Esophagus muscularis mucosa (tissue), 3 donors: ENCODE measurements around the gene PEBP1.
"Not testable (repeated sequence)": the region's sequence is repeated elsewhere in the genome, so short reads cannot be mapped to it uniquely, and the experiment has no call there.

Experiments
- CTCF ChIP-seq, 3 experiments: fragments of 200-600 bp in 2 of 3; fragments of 450-650 bp in 1 of 3; sonication (generic) in 2 of 3; IDR thresholded peaks; one replicate each; pipeline ENCODE4 v1.5.1; 2017 to 2019; ENCODE audit warnings: antibody characterized with exemption in 3 of 3, mild to moderate bottlenecking in 2 of 3, moderate library complexity in 1 of 3
- POLR2A ChIP-seq: fragments of 450-650 bp; IDR thresholded peaks from one replicate; pipeline ENCODE4 v1.6.1; 2017; ENCODE audit warnings: antibody characterized with exemption, moderate library complexity, mild to moderate bottlenecking, low read depth
- POLR2AphosphoS5 ChIP-seq, 2 donors: sonication (generic); formaldehyde crosslinking; IDR thresholded peaks; one replicate each; pipeline ENCODE4 v1.6.1; 2017; ENCODE audit warnings: antibody characterized with exemption in 2 of 2

GRCh38 chr12:118129436-118129835 is 6.5 kb upstream of the PEBP1 start:
- TF ChIP-seq CTCF (IDR thresholded peaks at IDR 0.05); POLR2A; POLR2AphosphoS5 (IDR thresholded peaks at IDR 0.05): not testable (repeated sequence)
